SKM-1 (cell line): ENCODE results near the gene USP4.
A peak's percentile ranks its signal among the peaks of the same experiment; 100 is the strongest.
"Not testable (repeated sequence)": the region's sequence is repeated elsewhere in the genome, so short reads cannot be mapped to it uniquely, and the experiment has no call there.

Experiments used
- DNase-seq: peaks from one replicate; lab custom pipeline; 2025; ENCODE audit not compliant: unreplicated experiment; lab: John Stamatoyannopoulos, UW

The USP4 gene

DNA sequence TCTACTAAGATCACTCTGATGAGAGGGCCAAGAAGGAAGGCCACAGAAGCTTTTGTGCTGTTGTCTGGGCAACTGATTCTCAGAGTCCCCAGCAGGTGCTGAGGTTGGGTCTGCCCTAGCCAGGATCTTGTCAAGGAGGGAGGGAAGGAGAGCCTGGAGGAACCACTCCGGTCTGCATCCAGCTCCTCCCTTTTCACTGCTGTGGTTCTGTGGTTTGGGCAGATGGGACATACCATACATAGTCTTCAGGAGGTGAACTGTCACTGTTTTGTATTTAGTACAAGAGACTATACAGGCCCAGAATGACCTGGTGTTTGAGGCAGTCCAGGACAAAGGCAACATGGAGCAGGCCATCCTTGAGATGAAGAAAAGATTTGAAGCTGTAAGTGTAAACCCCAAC, 84.7 kb downstream of the USP4 start:
- peak; percentile 54 for DNase-seq

DNA sequence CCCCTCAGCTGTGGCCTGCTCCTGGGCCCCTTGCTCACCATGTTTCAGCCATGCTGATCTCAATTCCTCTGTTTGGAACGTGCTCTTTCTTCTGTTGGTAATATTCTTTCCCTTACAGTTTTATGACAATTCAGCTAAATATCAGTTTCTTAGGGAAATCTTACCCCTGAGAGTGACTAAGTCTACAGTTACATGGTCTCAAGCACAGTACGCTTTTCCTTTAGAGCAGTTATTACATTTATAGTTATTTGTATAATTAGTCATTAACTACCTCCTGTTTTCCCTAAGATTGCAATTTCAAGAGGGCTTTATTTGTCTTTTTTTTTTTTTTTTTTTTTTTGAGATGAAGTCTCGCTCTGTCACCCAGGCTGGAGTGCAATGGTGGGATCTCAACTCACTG, 86.3 kb downstream of the USP4 start:
- DNase-seq: no peak

DNA sequence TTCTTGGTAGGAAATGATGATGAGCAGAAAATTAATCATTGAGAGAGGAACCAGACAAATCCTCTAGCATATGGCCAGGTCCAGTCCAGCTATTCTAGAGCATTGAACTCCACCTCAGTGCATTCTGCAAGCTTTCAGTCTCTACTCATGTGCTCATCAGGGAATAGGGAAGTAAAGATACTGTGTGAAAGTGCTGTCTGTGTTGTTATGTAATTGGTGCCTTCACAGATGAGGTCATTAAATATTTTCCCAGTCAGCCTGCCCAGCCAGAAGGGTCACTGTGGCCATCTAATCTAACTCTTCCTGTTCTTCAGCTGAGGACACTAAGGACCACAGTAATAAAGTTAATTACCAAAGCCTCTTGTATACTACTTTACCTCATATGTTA, 91.0 kb downstream of the USP4 start:
- peak; percentile 97 for DNase-seq

DNA sequence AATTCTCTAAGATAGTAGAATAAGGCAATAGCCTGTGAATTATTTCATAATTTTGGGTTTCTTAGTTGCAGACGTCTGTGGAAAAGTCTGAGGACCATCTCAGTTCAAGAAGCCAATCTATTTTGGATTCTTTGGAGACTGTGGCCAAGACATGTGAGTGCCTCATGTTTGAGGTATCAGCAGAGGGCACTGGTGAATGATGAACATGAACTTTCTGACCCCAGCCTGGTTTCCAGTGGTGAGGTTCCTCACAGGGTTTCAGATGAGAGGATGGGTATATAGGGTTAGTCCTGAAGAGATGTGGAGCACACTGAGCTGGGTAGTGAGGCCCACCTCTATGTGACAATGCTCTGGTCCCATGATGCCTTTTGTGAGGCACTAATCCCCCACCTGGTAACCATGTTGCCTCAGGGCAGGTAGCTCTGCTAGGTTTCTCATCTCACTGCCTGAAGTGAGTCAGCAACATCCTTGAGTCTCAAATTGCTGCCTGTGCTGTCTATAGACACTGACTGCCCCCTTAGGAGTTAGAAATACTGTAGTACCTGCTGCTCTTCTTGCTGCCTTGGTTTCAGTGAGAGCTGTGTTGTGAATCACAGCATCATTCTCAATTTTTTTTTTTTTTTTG, 95.2 kb downstream of the USP4 start:
- DNase-seq: no peak

DNA sequence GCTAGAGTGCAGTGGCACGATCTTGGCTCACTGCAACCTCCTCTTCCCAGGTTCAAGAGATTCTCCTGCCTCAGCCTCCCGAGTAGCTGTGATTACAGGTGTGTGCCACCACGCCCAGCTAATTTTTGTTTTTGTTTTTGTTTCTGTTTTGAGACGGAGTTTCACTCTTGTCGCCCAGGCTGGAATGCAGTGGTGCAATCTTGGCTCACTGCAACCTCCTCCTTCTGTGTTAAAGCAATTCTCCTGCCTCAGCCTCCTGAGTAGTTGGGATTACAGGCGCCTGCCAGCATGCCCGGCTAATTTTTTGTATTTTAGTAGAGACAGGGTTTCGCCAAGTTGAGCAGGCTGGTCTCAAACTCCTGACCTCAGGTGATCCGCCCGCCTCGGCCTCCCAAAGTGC, 99.8 kb downstream of the USP4 start:
- not testable (repeated sequence) for DNase-seq

DNA sequence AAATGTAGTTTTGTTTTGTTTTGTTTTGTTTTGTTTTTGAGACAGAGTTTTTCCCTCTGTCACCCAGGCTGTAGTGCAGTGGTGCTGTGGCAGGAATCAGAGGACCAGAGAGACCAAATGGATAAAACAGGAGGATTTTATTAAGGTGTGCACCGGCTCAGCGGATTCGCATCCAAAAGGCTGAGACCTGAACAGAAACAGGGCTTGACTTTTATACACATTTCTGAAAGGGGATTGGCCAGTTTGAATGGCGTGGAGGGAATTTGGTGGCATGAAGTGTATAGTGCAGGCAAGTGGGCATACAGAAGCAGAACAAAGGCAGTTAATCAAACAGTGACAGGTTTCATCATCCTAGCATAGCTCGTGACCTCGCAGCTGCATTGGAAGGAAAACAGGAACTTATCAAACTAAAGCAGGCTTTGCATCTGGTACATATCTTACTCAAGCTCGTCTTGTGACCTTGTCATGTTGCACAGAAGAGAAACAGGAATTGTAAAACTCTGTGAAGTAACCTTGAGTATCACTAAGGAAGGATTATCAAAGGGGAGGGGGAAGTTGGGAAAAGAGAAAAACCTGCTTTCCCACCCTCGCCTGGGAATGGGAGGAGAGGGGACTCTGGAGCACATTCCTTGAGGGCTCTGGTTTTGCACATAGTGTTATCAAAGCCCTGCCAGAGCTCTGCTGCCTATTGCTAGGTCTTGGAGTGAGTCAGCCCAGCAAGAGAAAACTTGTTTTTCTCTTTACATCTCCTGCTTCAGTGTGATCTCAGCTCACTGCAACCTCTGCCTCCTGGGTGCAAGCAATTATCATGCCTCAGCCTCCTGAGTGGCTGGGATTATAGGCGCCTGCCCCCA, 101.4 kb downstream of the USP4 start:
- DNase-seq: peak; percentile 97

DNA sequence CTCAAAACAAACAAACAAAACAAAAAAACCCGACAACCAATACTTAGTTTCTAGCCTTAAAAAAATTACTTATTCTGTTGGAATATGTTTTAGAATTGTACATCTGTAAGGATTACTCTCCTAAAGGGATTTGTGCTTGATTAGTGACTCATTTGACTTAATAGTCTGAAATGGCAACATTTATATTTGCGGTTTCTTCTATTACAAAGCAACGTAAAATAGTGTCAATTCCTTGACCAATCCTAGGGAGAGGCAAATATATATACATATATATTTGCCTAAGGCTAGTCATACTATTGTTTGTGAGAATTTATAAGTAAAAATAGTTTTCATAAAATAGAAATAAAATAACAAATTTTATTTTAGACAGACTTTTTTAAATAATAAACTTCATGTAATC, 102.5 kb downstream of the USP4 start:
- no peak for DNase-seq

DNA sequence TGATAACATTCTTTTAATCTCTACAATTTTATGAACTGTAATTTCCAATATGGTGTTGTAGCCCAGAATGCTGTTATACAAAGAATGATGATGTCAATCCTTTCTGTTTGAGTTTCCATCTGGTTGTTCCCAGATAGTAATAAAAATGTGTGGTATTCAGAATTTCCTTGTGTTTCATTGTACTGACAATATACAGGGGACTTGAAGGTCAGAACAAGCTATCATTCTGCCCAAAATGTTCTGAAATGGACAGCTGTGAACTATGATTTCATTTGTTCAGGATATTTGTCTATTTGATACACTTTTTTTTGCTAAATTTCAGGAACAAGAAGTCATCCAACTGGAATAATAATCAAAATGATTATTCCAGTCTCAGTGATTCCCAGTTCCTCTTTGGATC, 103.6 kb downstream of the USP4 start:
- DNase-seq: no peak

DNA sequence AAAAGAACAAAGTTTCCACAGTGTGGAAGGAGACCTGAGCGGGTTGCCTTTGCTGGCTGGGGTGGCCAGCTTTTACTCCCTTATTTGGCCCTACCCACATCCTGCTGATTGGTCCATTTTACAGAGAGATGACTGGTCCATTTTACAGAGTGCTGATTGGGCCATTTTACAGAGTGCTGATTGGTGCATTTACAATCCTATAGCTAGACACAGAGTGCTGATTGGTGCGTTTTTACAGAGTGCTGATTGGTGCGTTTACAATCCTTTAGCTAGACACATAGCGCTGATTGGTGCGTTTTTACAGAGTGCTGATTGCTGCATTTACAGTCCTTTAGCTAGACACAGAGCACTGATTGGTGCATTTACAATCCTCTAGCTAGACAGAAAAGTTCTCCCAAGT, 111.0 kb downstream of the USP4 start:
- DNase-seq: not testable (repeated sequence)
